ENCODE data around the gene LRRC23.

Gene LRRC23

GRCh38 chr12:6896846-6897435 is 7.7 kb upstream of the LRRC23 start:
- Histone ChIP-seq H3K9ac (no peak overlapping the region), H3K27me3 (ENCODE audit: insufficient read depth, low read depth) (no peaks in the 10 kb centered on the region), H3K36me3 (ENCODE audit: insufficient read depth) (no peaks in the 10 kb centered on the region), H3K4me3 (IDR thresholded peaks at IDR 0.05; ENCODE audit: insufficient read depth, low read depth, low read length) (no peak overlapping the region), H3K79me2 (ENCODE audit: insufficient read depth, low read depth) (no peaks in the 10 kb centered on the region), H3K4me2 (no peak overlapping the region), H3K27ac (no peak overlapping the region), H2AFZ (ENCODE audit: low read depth) (no peak overlapping the region), H4K20me1 (ENCODE audit: insufficient read depth) (no peaks in the 10 kb centered on the region), H3K4me1 (ENCODE audit: low read depth, poor library complexity, severe bottlenecking) (peaks cover 3% of the 10 kb centered on the region)
- TF ChIP-seq, protein P1, sequence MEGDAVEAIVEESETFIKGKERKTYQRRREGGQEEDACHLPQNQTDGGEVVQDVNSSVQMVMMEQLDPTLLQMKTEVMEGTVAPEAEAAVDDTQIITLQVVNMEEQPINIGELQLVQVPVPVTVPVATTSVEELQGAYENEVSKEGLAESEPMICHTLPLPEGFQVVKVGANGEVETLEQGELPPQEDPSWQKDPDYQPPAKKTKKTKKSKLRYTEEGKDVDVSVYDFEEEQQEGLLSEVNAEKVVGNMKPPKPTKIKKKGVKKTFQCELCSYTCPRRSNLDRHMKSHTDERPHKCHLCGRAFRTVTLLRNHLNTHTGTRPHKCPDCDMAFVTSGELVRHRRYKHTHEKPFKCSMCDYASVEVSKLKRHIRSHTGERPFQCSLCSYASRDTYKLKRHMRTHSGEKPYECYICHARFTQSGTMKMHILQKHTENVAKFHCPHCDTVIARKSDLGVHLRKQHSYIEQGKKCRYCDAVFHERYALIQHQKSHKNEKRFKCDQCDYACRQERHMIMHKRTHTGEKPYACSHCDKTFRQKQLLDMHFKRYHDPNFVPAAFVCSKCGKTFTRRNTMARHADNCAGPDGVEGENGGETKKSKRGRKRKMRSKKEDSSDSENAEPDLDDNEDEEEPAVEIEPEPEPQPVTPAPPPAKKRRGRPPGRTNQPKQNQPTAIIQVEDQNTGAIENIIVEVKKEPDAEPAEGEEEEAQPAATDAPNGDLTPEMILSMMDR (conservative IDR thresholded peaks at IDR 0.05; ENCODE audit: low read depth, low read length), result no peak

GRCh38 chr12:6899427-6899826 is 5.2 kb upstream of the LRRC23 start:
- no peaks in the 10 kb centered on the region for H3K27me3 ChIP-seq (ENCODE audit: insufficient read depth, low read depth)
- no peak overlapping the region for H3K4me2 ChIP-seq
- TF ChIP-seq, protein P1 (conservative IDR thresholded peaks at IDR 0.05; ENCODE audit: low read depth, low read length), result no peak
- no peak overlapping the region for H3K9ac ChIP-seq
- H3K4me1 ChIP-seq (ENCODE audit: low read depth, poor library complexity, severe bottlenecking), result peaks cover 7% of the 10 kb centered on the region
- no peaks in the 10 kb centered on the region for H3K79me2 ChIP-seq (ENCODE audit: insufficient read depth, low read depth)
- H3K36me3 ChIP-seq (ENCODE audit: insufficient read depth), result no peaks in the 10 kb centered on the region
- no peak overlapping the region for H3K4me3 ChIP-seq (IDR thresholded peaks at IDR 0.05; ENCODE audit: insufficient read depth, low read depth, low read length)
- H3K27ac ChIP-seq, result no peak overlapping the region
- no peak overlapping the region for H2AFZ ChIP-seq (ENCODE audit: low read depth)
- H4K20me1 ChIP-seq (ENCODE audit: insufficient read depth), result no peaks in the 10 kb centered on the region

- no peak overlapping the region for H3K27ac ChIP-seq
- peaks cover 8% of the 10 kb centered on the region for H3K4me1 ChIP-seq (ENCODE audit: low read depth, poor library complexity, severe bottlenecking)
- H3K27me3 ChIP-seq (ENCODE audit: insufficient read depth, low read depth), result no peaks in the 10 kb centered on the region
- TF ChIP-seq, protein P1 (conservative IDR thresholded peaks at IDR 0.05; ENCODE audit: low read depth, low read length), result no peak
- H3K79me2 ChIP-seq (ENCODE audit: insufficient read depth, low read depth), result no peaks in the 10 kb centered on the region
- no peaks in the 10 kb centered on the region for H4K20me1 ChIP-seq (ENCODE audit: insufficient read depth)
- no peak overlapping the region for H2AFZ ChIP-seq (ENCODE audit: low read depth)
- no peak overlapping the region for H3K9ac ChIP-seq
- no peak overlapping the region for H3K4me3 ChIP-seq (IDR thresholded peaks at IDR 0.05; ENCODE audit: insufficient read depth, low read depth, low read length)
- no peak overlapping the region for H3K4me2 ChIP-seq
- no peaks in the 10 kb centered on the region for H3K36me3 ChIP-seq (ENCODE audit: insufficient read depth)
Observed at GRCh38 chr12:6899837-6900519, 4.6 kb upstream of the LRRC23 start.

- Histone ChIP-seq H3K36me3 (ENCODE audit: insufficient read depth) (no peaks in the 10 kb centered on the region), H3K4me1 (ENCODE audit: low read depth, poor library complexity, severe bottlenecking) (peaks cover 8% of the 10 kb centered on the region), H3K27me3 (ENCODE audit: insufficient read depth, low read depth) (no peaks in the 10 kb centered on the region), H2AFZ (ENCODE audit: low read depth) (no peak overlapping the region), H3K4me3 (IDR thresholded peaks at IDR 0.05; ENCODE audit: insufficient read depth, low read depth, low read length) (no peak overlapping the region), H3K4me2 (no peak overlapping the region), H3K9ac (no peak overlapping the region), H3K27ac (no peak overlapping the region), H4K20me1 (ENCODE audit: insufficient read depth) (no peaks in the 10 kb centered on the region), H3K79me2 (ENCODE audit: insufficient read depth, low read depth) (no peaks in the 10 kb centered on the region)
- TF ChIP-seq, protein P1 (conservative IDR thresholded peaks at IDR 0.05; ENCODE audit: low read depth, low read length), result no peak
Observed at GRCh38 chr12:6902448-6902847, 2.2 kb upstream of the LRRC23 start.
